Head of caudate nucleus (tissue), 42 donors: Measurements from ENCODE around the gene MADCAM1.

ENCODE experiments used
- DNase-seq, 42 donors: peaks; one replicate each; pipeline versions ENCODE4 v3.0.0 to v3.0.0-alpha.2; 2020 to 2021; ENCODE audit warnings: mixed read lengths in 7 of 42
- intact Hi-C: fragments of 100-400 bp; cut with DNase I; formaldehyde crosslinking; loops from one replicate; pipeline ENCODE4 v1.15.0; 2022

MADCAM1 gene

DNA sequence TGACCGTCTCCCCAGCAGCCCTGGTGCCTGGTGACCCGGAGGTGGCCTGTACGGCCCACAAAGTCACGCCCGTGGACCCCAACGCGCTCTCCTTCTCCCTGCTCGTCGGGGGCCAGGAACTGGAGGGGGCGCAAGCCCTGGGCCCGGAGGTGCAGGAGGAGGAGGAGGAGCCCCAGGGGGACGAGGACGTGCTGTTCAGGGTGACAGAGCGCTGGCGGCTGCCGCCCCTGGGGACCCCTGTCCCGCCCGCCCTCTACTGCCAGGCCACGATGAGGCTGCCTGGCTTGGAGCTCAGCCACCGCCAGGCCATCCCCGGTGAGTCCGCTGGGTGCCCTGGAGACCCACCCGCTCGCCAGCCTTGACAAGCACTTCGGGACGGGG, 2.2 kb downstream of the MADCAM1 start:
- no peak for DNase-seq
- intact Hi-C loops: no loop called here

DNA sequence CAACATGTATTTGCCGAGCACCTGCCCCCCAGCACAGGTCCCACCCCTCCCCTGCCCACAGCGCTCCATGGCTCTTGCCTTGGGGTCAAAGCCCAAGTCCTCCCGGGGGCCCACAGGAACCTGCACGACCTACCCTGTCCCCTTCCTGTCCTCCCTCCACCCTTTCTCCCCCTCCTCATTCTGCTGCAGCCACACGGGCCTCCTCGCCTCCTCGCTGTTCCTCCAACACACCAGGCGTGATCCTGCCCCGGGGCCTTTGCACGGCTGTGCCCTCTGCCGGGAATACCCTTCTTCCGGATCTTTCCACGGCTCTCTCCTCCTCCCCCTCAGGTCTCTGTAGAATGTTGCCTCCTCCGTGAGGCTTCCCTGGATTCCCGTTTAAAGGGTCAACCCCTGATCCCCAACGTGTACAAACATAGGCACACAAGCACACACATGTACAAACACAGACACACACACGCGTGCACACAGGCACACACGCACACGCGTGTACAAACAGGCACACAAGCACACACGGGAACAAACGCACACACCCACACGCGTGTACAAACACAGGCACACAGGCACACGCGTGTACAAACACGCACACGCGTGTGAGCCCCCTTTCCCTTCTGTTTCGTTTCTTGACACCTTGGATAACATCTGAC, 2.8 kb downstream of the MADCAM1 start:
- intact Hi-C loops: no loop called here
- DNase-seq: no peak

DNA sequence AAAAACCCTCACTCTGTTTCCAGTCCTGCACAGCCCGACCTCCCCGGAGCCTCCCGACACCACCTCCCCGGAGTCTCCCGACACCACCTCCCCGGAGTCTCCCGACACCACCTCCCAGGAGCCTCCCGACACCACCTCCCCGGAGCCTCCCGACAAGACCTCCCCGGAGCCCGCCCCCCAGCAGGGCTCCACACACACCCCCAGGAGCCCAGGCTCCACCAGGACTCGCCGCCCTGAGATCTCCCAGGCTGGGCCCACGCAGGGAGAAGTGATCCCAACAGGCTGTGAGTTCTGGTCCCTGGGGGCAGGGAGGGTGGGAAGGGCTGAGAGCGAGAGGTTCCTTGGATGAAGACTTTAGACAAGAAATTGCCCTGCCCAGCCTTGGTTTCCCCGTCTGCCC, 5.4 kb downstream of the MADCAM1 start:
- intact Hi-C loops: no loop called here

DNA sequence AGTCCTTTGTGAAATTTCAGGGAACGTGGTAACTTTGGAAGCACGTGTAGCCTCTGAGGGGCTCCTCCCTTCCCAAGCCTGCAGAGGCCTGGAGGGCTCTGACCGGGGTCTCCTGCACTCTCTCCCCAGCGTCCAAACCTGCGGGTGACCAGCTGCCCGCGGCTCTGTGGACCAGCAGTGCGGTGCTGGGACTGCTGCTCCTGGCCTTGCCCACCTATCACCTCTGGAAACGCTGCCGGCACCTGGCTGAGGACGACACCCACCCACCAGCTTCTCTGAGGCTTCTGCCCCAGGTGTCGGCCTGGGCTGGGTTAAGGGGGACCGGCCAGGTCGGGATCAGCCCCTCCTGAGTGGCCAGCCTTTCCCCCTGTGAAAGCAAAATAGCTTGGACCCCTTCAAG, 8.3 kb downstream of the MADCAM1 start:
- DNase-seq: no peak
- intact Hi-C loops: no loop called here

More for the DNA sequence above, 5.4 kb downstream of the MADCAM1 start:
- DNase-seq: no peak

DNA sequence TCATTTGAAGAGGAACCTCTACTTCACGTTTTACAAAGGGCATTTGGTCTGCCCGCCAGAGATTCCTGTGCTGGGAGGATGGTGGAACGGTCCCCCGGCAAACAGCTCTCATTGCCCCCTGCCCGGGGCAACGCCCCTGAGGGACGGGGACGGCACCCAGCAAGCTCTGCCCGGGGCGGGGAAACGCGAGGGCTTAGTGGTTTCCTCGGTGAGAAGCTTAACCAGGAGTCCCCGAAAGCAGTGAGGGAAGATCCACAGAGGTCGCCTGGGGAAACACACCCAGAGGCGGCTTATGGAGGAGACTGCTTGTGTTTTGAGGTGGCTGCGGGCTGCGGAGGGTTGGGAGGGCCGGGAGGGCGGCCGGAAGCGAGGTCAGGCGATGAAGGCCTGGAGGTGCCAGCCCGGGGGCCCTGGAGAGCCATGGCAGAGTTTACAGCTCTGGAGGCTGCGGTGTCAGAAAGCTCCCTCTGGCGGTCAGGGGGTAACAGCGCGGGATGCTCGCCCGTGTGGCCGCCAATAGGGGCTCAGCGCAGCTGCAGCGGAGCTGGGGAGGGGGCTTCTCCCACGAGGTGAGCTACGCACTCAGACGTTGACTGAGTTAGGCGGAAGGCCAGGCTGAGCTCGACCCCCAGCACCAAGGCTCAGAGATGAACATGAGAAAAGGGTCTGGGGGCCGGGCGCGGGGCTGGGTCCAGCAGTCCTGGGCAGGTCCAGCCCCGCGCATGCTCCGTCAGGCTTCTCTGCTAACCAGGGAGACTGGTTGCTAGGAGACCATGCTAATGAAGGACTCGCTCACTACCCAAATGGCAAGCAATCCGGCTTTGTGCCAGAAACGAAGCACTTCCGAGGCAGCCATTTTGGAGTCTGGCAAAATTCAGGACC, 10.4 kb downstream of the MADCAM1 start:
- intact Hi-C loops: loop anchor here (2.0 kb wide), 1 partner anchor 18 kb away; no protein-coding TSS in a partner anchor

DNA sequence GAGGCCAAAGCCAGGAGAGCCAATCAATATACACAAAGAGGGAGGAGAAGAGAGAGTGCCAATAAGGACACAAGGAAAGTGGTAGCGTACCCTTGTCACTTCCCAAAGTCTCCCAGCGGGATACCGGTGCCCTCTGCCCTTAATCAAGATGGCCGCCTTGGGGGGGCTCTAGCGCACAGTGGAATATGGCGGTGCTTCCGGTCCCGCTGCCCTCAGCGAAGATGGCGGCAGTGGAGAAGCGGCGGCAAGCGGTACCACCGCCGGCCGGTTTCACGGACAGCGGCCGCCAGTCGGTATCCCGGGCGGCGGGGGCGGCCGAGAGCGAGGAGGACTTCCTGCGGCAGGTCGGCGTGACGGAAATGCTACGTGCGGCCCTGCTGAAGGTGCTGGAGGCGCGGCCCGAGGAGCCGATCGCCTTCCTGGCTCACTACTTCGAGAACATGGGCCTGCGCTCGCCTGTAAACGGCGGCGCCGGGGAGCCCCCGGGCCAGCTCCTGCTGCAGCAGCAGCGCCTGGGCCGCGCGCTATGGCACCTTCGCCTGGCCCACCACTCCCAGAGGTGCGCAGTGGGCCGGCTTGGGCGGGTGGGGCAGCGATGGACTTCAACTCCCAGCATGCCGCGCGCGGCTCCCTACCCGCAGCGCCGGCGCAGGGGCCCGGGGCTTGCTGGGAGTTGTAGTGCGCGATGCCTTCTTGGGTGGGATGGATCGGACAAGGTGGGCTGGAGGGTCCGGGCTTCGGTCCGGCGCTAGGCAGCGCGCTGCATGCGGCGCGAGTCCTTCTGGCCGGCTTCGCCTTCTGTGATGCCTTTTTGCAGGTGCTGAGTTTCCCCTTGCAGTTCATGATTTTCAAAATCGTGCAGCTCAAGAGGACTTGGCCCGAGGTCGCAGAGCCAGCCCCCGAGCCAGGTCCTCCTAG, 11.3 kb downstream of the MADCAM1 start, which contains the start of gene TPGS1:
Gene TPGS1 (plus strand): TSS at position 212 of the 918 bp plus-strand sequence. CDS start 10 bp downstream, at position 222.
- intact Hi-C loops: loop anchor here (2.0 kb wide), 1 partner anchor 19 kb away; no protein-coding TSS in a partner anchor
- peak in 41 of 42 donors; percentile 63 to 100 (median 88) for DNase-seq

More for the DNA sequence above, 10.4 kb downstream of the MADCAM1 start:
- DNase-seq: peak; percentile 94 to 100 (median 99)

DNA sequence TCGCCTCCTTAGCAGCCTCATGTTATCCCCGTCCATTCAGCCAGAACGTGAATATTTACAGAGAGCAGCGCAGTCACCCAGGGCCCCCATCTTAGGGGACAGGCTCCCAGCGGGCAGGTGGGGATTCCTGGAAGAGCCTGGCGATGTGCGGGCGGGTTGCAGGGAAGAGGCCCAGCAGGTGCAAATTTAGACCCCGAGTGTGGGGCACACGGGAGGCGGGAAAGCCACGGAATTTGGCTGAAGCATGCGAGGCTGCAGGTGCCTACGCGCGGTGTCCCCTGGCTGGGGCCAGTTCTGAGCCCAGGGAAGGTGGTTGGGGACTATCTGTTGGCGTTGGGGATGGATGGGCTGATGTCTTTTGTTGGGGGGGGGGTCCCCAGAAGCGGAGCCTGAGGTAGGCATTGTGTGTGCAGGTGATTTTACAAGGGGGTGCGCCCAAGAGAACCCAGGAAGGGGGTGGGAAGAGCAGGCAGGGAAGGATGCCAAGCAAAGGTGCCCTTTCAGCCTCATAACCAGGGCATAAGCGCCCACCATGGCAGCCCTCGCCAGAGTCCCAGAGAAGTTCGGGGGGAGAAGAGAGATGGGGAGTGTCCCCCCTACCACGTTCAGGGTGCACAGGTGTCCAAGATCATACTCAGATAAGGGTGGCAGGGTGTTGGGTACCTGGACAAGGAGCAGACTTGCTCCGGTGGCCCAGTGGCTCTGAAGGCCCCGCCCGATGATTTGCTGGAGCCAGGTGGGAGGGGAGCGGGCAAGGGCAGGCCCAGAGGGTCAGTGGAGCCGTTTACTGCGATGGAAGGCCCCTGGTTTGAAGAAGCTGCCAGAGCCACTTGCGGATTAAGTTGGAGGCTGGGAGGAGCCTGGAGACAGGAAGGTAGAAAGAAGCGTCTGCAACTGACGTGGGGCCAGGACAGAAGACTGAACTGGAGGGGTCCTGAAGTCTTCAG, 12.2 kb downstream of the MADCAM1 start:
- peak in 1 of 42 donors; percentile 34 for DNase-seq
- intact Hi-C loops: no loop called here

DNA sequence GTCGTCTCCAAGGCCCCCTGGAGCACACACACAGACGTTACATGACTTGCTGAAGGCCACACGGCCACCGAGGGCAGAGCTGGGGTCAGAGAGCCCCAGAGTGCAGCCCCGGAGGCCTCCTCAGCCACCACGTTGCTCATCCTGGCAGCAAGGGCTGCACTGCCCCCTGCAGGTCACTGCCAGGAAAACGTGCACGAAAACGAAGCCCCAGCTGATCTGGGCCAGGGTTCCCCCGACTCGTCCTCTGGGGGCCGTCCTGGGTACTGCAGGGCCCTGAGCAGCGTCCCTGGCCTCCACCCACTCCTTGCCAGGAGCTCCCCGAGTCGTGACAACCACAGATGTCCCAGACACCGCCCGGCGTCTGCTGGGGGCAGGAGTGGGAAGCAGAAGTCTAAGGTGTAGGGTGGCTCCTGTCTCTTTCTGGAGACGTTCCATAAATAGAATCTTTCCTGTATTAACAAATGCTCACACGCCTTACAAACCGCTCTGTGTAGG, 14.4 kb downstream of the MADCAM1 start:
- peak; percentile 51 to 88 (median 77) for DNase-seq
- intact Hi-C loops: loop anchor here (2.0 kb wide), 1 partner anchor 20 kb away; the partner anchor contains the start of gene CDC34

DNA sequence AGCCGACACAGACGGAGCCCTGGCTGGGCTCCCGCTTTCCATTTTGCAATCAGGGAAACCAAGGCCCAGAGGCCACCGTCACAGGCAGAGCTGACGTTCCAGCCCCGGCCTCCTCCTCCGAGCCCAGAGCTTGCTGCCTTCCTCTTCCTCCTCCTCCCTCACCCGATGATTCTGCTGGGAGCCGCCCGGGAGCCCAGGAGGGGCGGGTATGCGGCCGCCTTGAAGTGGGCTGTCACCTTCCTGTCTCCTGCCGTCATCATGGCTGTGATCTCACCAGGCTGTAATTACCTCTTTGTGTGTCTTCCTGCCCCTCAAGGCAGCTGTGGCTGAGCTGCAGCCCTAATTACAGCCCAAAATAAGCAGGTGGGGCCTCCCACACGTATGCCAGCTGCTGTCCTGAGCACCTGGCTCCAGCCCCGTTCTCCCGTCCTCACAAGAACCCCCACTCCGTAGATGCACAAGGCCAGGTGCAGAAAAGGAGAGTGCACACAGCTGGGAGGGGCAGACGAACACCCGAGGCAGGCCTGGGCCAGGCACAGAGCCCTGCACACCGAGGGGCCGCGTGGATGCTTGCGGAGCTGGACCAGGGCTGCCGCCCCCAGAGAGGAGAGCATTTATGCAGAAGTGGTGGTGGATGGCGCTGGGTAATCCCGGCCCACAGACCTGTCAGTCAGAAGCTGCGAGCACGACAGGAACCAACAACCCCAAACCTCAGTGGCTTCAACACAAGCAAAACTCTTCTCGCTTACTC, 15.0 kb downstream of the MADCAM1 start:
- intact Hi-C loops: loop anchor here (2.0 kb wide), 1 partner anchor 20 kb away; the partner anchor contains the start of gene CDC34
- peak in 38 of 42 donors; percentile 33 to 87 (median 57) for DNase-seq

DNA sequence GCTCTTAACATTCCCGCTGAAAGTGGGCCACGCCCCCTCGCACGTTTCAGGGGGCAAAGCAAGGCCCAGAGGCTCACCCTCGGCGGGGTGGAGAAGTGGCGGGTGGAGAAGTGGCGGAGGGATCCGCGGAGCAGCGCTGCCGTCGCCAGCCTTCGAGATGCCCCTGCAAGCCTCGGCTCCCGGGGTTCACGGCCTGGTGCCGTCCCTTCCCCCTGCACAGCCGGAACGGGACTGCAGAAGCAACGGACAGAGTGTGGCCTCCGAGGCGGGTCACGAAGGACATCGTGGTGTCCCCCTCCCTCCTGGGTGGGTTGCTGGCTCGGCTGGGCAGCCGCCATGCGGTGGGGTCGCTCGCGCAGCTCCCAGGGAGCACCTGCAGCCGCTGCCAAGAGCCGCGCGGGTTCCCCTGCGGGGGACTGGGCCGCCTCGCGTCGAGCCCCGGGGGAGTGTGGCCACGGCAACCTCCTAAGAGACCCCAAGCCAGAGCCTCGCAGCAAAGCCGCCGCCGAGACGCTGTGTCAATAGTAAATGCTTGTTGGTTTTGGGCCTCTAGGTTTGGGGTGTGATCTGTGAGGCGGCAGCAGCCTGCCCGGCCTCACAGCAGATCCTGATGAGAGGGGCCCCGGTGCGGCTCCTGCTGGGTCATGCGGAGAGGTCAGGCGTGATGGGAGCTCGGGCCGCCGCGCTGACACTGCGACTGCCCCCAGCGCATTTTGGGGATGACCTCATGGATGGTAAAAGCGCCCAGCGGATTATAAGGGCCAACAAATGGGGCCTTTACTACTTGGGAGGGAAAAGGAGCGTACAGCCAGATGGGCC, 16.5 kb downstream of the MADCAM1 start:
- no peak for DNase-seq
- intact Hi-C loops: no loop called here

DNA sequence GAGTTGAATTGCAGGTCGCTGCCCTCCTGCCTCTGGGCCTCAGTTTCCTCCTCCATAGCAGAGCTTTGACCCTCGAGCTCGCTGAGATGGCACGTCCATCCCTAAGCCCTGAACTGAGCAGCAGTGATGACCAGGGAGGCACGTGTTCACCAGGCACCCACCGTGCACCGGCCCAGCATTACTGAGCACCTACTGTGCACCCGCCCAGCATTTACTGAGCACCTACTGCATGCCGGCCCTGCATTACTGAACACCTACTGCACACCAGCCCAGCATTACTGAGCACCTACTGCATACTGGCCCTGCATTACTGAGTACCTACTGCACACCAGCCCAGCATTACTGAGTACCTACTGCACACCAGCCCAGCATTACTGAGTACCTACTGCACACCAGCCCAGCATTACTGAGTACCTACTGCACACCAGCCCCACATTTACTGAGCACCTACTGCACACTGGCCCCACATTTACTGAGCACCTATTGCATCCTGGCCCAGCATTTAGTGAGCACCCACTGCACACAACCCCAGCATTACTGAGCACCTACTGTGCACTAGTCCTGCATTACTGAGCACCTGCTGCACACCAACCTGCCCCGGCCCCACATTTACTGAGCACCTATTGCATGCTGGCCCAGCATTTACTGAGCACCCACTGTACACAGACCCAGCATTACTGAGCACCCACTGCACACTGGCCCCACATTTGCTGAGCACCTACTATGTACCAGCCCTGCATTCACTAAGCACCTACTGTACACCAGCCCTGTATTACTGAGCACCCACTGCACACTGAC, 17.3 kb downstream of the MADCAM1 start:
- DNase-seq: no peak
- intact Hi-C loops: no loop called here

DNA sequence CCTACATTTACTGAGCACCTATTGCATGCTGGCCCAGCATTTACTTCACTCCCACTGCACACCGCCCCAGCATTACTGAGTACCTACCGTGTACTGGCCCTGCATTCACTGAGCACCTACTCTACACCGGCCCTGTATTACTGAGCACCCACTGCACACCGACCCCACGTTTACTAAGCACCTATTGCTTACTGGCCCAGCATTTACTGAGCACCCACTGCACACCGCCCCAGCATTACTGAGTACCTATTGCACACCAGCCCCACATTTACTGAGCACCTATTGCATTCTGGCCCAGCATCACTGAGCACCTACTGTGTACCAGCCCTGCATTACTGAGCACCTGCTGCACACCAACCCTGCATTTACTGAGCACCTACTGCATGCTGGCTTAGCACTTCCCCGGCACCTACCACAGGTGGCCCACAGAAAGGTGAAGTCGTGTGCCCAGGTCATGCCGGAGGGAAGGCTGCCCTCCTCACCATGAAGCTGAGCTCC, 17.9 kb downstream of the MADCAM1 start:
- intact Hi-C loops: no loop called here
- DNase-seq: no peak

DNA sequence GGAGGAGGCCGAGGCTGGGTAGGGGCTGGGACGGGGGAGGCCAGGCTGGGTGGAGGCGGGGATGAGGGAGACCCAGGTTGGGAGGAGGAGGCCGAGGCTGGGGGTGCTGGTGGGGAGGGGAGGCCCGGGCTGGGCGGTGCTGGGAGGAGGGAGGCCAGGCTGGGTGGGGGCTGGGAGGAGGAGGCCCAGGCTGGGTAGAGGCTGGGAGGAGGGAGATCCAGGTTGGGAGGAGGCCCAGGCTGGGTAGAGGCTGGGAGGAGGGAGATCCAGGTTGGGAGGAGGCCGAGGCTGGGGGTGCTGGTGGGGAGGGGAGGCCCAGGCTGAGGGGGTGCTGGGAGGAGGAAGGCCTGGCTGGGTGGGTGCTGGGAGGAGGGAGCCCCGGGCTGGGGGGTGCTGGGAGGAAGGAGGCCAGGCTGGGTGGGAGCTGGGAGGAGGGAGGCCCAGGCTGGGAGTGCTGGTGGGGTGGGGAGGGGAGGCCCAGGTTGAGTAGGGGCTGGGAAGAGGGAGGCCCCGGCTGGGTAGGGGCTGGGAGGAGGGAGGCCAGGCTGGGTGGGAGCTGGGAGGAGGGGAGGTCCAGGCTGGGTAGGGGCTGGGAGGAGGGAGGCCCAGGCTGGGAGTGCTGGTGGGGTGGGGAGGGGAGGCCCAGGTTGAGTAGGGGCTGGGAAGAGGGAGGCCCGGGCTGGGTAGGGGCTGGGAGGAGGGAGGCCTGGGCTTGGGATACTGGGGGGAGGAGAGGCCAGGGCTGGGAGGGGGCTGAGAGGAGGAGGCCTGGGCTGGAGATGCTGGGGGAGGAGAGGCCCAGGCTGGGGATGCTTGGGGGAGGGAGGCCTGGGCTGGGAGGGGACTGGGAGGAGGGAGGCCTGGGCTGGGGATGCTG, 21.7 kb downstream of the MADCAM1 start:
- DNase-seq: no peak
- intact Hi-C loops: no loop called here

DNA sequence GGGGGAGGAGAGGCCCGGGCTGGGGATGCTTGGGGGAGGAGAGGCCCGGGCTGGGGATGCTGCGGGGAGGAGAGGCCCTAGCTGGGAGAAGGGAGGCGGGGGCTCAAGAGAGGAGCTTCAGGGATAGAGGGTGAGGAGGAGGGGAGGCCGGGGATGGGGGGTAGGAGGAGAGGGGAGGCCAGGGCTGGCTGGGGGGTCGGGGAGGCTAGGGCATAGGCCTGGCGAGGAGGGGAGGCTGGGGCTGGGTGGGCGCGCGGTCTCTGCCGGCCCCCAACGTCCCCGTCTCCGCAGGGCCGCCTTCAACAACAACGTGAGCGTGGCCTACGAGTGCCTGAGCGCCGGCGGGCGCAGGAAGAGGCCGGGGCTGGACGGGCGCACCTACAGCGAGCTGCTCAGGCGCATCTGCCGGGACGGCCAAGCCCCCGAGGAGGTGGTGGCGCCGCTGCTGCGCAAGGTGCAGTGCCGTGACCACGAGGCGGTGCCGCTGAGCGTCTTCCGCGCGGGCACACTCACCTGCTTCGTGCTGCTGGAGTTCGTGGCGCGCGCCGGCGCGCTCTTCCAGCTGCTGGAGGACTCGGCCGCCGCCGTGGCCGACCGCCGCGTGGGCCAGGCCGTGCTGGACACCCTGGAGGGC, 22.4 kb downstream of the MADCAM1 start:
- intact Hi-C loops: no loop called here
- no peak for DNase-seq
